Activated CD4-positive, alpha-beta T cell treated with anti-CD3 and anti-CD28 coated beads, Interleukin-2, amount 50 U/mL, for 48 hours (primary cell): ENCODE data around the gene PLD1.
"Not testable (repeated sequence)": the region's sequence is repeated elsewhere in the genome, so short reads cannot be mapped to it uniquely, and the experiment has no call there.

Experiments
- DNase-seq, 2 experiments: peaks; one replicate each; pipeline ENCODE4 v3.0.0-alpha.2; 2020

The PLD1 gene

DNA sequence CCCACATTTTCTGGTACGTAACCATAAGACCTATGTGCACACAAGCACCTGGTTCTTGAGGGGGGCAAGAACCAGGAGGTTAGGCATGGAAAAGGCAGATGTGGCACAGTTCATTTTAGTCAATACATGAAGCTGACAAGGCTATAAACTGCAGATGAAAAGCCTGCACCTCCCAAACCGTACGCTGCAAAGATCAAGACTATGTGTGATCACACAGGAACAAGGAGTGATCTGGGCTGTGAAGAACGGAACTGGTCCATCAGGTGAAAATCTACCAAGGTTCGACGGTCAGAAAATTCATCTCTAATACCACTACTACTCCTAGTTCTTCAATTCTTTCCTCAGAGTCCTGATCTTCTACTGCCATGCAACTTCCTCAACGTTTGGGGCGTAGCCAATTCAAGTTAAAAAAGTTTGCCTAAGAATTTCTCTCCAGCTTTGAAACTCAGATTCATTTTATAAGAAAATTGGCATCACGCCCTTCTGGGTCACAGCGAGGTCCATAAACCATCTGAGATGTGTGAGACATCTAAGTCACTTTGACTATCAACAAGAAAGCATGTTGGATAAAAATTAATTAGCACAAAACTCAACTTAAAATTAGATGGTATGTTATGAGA lies 41.9 kb downstream of the PLD1 start:
- no peak for DNase-seq

DNA sequence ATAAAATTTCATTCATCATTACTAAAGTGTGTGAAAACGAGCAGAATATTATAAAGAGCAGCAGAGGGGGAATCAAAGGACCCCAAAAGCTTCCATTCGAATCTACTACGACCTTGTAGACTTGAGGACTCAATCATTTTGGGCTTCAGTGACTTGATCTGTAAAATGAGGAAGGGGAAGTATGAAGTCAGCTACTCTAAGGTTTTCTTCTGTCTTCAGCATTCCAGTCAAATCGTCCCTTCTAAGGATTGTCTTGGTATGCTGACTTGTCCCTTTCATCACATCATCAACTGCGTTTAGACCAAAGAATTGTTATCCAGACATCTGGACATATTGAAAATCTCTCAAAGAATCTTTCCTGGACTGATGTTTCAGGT lies 44.8 kb downstream of the PLD1 start:
- no peak for DNase-seq

DNA sequence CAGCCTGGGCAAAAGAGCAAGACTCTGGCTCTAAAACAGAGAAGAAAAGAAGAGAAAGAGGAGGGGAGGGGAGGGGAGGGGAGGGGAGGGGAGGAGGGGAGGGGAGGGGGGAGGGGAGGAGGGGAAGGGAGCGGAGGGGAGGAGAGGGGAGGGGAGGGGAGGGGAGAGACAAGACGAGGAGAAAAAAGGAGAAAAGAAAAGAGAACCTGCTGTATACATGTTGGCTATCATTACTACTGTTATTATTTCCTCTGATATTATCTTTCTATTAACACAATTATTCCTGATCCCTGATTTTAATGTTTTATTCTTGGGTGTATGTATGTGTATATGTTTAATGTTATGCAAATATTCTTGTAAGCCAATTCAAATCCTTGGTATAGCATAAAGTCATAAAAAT lies 46.9 kb downstream of the PLD1 start:
- DNase-seq = no peak

DNA sequence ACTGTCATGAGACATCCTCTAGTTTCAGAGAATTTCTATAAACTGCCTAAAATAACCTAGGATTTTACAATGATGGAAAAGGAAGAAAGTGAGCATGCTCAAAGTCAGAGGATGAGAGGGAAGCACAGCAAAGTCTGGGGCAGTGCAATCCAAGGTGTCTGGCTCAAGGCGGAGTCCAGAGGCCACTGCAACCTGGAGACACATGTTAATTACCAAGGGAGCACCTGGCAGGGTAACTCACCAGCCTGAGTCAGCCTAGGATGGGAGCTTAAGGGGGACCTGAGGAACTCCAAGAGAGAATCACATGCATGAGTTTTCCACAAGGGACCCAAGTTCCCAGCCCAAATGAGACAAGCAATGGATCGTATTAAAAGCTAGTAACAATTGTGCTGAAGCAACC lies 49.8 kb downstream of the PLD1 start:
- DNase-seq = no peak

DNA sequence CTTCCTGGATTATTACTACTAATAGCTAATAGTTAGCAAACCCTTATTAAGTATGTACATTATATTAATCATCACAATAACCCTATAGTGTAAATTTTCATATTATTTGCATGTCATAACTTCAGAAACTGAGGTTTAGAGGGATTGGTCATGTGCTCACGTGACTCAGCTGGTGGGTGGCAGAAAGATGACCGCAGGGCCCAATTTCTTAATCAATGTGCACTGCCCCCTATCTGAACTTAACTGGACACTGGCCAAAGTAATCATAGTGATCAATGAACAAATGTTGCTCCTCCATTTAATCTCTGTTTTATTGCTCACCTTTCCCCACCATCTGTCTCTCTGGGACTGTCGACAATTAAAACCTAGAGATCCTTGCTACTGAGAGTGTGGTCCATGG lies 52.2 kb downstream of the PLD1 start:
- DNase-seq = no peak

DNA sequence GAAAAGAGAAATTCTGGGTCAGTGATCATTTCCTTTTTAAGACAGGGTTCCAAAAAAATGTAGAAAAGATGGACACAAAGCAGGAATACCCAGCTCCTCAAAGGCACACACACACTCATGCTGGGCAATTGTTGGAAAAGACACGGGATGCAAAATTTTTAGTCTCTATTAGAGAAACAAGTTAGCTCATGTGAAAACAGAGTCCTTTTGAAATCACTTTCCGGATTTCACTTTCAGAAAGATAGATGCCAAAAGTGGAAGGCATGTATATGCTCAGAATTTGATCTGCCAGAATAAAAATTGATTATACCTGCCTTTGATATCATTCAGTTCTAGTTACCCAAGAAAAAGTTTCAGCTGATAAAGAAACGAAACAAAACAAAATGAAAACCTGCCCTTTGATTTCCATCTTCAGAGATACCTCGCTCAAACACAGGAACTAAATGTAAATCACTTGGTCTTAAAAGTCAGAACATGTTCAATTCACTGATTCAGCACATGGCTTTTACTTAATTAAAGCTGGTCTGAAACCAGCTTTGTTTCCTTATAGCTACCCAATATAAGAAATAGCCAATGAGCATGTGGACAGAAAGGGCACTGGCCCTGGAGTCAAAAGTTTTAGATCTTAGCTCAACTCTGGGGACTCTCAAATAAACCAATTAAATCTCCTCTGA lies 52.8 kb downstream of the PLD1 start:
- no peak for DNase-seq

DNA sequence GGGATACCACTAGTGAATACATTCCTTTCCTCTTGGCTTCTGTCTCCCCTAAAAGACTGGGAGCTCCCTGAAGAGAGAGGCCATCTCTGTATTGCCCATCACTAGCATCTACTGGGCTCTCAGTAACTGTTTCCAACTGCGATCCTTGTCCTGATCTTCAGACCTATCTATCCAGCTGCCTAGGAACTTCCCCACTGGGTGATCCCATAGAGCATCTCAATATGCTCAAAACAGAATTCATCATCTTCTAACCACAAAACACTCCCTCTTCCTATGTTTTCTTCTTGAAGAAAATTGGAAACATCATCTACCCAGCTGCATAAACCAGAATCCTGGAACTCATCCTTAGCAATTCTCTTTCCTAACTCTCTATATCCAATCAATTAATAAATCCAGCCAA lies 54.6 kb downstream of the PLD1 start:
- no peak for DNase-seq

DNA sequence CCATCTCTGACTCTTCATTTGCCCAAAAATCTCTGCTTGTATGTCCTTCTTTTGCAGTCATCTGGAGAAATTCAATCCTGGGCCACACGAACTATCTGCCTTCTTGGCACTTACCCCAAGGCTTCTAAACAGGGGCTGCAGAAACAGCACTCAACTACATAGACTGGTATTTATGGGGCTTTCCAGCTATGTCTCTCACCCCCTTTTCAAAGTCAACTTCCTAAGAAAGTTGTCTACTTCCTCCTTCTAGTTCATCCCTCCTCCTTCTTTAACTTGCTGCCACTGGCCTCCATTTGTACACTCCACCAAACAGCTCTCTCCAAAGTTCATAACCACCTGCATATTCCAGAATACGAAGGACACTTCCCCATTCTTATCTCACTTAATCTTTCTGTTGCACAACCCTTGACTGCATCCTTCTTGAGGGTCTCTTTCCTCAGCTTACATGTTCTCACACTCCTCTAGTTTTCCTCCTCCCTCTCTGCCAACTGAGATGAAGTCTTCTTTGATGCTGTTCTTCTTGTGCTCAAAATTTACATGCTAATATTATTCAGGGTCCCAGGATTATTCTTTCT lies 55.2 kb downstream of the PLD1 start:
- DNase-seq = no peak

DNA sequence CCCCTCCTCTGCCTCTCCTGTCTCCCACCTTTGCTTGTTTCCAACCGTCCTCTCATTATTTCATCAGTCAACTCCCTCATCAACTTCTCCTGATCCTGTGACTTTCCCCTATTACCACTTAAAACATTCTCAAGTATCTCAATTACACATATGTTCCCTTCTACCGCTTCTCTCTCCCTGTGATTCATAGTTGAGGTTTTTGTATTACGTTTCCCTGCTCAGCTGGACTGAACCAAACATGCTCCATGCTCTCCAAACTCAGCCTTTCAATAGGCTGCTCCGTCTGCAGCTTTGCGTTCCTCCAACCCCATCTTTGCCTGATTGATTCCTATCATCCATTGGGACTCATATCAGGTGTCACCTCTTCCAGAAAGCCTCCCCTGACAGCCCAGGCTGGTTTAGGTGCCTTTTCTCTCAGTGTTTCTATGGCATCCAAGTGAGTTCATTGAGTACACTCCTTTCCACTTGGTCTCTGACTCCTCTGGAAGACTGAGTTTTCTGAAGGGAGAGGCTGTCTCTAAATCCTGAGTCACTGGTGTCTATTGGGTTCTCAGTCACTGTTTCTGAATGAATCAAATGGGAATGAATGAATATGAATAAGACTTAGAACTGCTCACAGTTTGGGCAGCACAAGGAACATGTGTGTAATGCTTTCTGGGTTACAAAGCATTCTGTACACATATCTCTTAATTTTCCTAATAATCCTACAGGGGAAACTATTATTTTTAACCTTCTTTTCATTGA lies 56.4 kb downstream of the PLD1 start:
- DNase-seq = peak; percentile 3 to 14

DNA sequence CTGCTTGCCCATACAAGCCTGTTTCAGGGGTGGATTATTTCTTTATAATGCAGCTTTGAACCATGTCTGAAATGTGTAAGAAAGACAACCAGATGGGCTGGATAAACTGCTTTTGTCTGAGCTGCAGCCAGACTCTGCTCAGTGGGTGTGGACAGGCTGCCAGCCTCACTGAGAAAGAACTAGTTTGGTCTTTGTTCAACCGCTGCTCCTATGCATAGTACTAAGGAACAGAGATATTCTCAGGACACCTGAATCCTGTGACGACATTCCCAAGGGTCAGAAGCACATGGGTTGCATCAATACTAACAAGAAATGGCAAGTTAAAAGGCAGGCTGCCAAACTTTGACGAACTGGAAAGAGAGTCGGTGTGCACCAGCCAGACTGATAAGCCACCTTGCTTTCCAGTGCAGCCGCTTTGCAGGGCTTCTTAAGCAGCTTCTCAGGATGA lies 57.2 kb downstream of the PLD1 start:
- no peak for DNase-seq

DNA sequence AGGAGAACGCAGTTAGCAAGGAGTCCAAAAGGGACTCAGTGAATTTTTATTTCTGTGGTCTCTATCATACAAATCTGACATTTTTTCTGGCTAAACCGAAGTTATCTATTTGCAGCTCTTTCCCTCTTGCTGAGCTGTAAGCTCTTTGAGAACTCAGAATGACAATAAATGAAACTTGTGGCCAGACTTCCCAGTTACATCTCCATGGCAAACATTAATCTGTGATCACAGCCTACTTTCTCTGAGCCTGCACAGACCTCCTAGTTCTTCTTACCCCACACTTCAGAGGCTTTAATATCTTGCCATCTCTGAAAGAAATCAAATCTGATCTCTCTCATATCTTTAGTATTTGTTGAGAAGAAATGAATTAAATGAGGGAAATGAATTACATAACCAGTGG lies 58.0 kb downstream of the PLD1 start:
- no peak for DNase-seq

DNA sequence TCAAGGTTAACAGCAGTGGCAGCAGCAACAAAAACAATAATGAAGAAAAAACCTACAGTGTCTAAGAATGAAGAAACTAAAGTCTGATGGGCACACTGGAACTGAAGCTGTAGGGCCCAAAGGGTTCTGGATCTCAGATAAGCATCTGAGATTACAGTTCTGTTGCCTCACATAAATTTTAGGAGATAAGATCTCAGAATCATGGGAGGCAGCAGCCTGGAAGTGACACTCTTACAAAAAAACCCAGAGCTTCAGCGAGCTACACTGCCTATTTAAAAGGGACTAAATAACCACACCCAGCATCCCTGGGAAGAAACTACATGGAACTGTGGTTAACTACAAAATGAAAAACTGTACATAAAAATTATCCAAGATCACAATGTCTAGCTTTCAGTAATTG lies 61.2 kb downstream of the PLD1 start:
- no peak for DNase-seq

DNA sequence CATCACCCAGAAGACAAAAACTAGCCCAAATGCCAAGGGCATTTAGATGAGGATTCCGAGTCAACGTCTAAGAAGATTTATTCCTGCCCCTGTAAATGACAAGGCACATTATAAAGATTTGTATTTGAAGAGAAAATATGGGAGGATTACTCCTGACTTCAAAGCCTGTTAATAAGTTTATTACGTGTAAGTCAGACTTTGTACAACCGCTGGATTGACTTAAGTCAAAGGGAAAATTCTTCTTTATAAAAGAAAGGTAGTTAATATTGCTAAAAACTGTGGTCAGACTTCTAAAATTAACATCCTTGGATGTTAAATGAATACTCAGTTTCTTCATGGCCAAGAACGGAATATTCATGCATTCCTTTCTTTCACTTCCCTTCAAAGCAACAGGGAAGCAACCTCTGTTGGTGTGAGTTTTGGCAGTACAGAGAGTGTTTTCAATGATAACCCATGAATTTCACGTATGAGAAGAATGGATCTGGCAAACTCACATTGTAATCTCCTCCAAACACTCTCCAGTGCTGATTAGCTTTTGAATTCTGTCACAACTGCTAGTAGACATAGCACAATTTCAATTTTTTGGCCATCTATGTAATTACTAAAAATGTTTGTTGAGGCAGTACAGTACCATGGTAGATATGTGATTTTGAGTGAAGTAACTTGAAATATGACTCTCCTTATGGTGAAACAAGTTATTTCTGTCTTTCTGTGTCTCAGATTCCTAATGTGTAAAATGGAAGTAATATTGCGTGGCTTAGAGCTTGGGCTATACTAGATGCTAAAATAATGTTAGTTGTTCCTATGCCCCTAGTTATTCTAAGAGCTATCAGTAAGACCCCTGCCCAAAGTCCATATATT lies 62.0 kb downstream of the PLD1 start:
- DNase-seq = no peak

DNA sequence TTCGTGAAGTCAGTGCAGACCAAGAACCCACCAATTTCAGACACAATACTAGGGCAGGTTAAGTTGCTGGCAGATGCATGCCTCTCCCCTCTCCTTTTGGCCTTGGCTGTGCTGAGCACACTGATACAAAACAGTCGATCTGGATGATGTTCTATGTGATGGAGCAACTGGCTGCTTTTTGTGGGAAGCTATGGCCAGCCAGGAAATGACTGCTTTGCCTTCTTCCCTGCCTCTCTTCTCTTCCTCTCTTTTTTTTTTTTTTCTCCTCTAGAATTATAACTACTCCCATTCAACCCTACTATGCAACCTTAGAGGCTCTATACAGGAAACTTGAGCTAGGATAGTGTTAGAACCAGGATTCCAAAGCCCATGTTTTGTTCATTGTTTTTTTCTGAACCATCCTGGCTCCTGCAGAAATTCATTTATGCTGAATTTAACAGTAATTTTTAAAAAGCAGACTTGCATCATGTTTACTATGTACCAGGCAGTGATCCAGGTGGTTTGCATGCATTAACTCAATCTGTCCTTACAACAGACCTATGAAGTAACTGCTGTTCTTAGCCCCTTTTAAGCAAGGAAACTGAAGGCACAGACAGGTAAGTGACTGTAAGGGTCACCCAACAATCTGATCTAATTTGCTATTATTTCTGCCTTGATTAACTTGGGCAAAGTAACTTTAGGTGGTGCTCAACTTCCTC lies 62.9 kb downstream of the PLD1 start:
- DNase-seq = no peak

DNA sequence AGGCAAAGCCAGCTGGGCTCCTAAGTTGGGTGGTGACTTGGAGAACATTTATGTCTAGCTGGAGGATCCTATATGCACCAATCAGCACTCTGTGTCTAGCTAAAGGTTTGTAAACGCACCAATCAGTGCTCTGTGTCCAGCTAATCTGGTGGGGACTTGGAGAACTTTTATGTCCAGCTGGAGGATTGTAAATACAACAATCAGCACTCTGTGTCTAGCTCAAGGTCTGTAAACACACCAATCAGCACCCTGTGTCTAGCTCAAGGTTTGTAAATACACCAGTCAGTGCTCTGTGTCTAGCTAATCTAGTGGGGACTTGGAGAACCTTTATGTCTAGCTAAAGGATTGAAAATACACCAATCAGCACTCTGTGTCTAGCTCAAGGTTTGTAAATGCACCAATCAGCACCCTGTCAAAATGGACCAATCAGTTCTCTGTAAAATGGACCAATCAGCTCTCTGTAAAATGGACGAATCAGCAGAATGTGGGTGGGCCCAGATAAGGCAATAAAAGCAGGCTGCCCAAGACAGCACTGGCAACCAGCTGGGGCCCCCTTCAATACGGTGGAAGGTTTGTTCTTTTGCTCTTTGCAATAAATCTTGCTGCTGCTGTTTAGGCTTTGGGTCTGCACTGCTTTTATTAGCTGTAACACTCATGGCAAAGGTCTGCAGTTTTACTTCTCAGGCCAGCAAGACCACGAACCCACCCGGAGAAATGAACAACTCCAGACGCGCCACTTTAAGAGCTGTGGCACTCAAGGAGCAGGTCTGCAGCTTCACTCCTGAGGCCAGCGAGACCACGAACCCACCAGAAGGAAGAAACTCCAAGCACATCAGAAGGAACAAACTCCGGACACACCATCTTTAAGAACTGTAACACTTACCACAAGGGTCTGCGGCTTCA lies 63.7 kb downstream of the PLD1 start:
- not testable (repeated sequence) for DNase-seq

DNA sequence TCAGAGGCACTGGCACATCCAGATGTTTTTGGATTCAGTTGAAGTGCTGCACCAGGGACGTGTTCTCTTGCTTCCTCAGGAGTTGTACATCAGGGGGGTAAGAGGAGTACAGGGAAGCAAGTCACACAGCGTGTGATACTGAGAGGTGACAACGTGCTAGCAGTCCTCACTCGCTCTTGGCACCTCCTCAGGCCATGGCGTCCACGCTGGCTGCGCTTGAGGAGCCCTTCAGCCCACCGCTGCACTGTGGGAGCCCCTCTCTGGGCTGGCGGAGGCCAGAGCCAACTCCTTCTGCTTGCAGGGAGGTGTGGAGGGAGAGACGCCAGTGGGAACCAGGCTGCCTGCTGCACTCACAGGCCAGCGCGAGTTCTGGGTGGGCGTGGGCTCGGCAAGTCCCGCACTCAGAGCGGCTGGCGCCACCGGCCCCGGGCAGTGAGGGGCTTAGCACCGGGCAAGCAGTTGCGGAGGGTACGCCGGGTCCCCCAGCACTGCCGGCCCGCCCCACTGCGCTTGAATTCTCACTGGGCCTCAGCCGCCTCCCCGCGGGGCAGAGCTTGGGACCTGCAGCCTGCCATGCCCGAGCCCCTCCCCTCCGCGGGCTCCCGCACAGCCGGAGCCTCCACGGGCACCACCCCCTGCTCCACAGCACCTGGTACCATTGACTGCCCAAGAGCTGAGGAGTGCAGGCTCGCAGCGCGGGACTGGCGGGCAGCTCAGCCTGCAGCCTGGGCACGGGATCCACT lies 64.5 kb downstream of the PLD1 start:
- DNase-seq = no peak

DNA sequence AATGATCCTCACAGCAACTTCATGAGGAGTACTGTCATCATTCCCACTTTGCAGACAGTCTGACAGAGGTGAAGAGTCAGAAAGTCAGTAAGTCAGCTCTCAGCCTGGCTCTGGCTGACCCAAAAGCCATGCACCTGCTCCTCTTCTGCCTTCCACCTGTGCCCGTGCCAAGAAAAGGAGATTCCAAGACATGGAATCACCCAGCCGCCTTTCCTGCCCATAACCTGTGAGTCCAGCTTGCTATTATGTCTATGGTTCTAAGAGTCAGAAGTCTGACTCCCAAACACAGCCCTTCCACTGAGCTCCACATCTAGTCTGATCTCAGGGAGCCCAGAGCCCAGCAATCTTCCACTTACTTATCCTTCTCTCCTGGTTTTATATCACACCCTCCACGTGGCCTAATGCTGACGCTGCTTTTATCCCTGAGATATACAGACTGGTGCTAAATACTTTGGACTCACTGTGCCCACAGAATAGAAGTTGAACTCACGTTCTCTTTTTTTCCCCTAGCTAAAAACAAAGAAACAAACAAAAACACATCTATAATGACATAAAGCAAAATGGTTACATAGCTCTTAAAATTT lies 66.0 kb downstream of the PLD1 start:
- no peak for DNase-seq

DNA sequence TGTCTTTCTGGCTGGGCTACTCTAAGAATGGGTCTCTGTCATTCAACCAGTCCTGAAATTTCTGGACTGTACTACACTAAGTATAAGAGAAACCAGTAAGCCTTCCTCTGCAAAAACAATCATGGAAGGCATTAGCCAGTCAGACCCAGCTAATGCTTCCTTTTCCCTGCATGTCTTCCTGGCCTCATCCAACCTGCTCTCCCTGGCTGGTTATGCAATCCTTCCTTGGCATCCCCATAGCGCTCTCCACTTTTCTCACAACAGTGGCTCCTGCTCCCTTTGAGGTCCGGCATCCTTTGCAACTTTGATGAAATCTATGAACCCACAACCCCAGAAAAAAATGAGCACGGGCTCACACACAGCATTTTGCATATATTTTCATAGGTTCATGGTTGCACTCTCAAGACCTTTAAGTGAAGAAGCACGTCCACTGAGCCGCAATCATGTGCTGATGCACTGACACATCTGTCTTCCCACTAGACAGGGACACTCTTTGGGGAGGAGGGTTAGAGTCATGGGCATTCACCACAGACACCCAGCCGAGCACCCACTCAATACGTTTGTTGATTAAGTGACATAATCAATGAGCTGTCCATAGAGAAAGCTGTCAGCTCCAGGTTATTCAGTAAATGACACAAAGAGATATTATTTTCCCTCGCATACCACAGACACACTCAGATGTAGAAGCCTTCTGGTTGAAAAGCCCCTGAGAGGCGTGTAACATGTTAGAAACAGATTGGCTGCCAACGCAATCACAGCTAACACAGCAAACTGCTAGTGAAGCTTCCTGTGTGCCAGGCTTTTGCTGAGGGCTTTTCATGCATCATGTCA lies 66.7 kb downstream of the PLD1 start:
- DNase-seq = no peak

DNA sequence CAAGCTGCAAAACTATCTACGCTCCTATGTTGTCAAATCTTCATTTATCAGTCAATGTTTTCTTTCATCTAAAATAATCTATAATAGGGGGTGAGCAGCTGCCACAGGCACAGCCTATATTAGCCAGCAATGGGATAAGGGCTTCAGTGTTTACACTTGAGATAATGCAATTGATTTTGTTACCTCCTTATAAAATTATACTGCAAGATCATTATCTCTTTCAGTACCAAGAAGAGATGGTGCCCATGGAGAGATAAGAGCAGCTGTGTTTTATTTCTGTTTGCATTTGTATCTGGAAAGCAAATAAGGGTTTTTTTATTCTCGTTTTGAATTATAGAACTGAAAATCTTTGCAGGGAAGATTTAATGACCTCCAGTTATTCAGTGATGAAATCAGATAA lies 68.9 kb downstream of the PLD1 start:
- DNase-seq = no peak
